ENCODE data around the gene BAZ2A.

- TF ChIP-seq EZH2 (IDR thresholded peaks at IDR 0.05; ENCODE audit: low read depth, unreplicated experiment): no peak
- peak; percentile 8 to 28; a peak in 1 of 4 replicates for TF ChIP-seq CTCF (conservative IDR thresholded peaks at IDR 0.05; ENCODE audit: low read depth in 2 of 2)
- no peak for TF ChIP-seq REST (IDR thresholded peaks at IDR 0.05; ENCODE audit: unreplicated experiment)
- no peak for TF ChIP-seq EZH2phosphoT487 (IDR thresholded peaks at IDR 0.05; ENCODE audit: unreplicated experiment)
- TF ChIP-seq, protein P1, sequence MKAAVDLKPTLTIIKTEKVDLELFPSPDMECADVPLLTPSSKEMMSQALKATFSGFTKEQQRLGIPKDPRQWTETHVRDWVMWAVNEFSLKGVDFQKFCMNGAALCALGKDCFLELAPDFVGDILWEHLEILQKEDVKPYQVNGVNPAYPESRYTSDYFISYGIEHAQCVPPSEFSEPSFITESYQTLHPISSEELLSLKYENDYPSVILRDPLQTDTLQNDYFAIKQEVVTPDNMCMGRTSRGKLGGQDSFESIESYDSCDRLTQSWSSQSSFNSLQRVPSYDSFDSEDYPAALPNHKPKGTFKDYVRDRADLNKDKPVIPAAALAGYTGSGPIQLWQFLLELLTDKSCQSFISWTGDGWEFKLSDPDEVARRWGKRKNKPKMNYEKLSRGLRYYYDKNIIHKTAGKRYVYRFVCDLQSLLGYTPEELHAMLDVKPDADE (IDR thresholded peaks at IDR 0.05): no peak
- TF ChIP-seq POLR2AphosphoS5 (IDR thresholded peaks at IDR 0.05; ENCODE audit: low read depth): no peak
- no peak for TF ChIP-seq JUNB (IDR thresholded peaks at IDR 0.05; ENCODE audit: unreplicated experiment)
- TF ChIP-seq CREB1 (CRISPR knock-in tag; IDR thresholded peaks at IDR 0.05; ENCODE audit: low read depth): no peak
- no peak for TF ChIP-seq NANOG (IDR thresholded peaks at IDR 0.05; ENCODE audit: borderline replicate concordance)
- no peak for TF ChIP-seq ZNF331 (CRISPR knock-in tag; IDR thresholded peaks at IDR 0.05; ENCODE audit: low read depth)
- TF ChIP-seq ZNF114 (CRISPR knock-in tag; IDR thresholded peaks at IDR 0.05): no peak
- no peak for TF ChIP-seq STAT1 (IDR thresholded peaks at IDR 0.05; ENCODE audit: unreplicated experiment)
- TF ChIP-seq, protein P2, sequence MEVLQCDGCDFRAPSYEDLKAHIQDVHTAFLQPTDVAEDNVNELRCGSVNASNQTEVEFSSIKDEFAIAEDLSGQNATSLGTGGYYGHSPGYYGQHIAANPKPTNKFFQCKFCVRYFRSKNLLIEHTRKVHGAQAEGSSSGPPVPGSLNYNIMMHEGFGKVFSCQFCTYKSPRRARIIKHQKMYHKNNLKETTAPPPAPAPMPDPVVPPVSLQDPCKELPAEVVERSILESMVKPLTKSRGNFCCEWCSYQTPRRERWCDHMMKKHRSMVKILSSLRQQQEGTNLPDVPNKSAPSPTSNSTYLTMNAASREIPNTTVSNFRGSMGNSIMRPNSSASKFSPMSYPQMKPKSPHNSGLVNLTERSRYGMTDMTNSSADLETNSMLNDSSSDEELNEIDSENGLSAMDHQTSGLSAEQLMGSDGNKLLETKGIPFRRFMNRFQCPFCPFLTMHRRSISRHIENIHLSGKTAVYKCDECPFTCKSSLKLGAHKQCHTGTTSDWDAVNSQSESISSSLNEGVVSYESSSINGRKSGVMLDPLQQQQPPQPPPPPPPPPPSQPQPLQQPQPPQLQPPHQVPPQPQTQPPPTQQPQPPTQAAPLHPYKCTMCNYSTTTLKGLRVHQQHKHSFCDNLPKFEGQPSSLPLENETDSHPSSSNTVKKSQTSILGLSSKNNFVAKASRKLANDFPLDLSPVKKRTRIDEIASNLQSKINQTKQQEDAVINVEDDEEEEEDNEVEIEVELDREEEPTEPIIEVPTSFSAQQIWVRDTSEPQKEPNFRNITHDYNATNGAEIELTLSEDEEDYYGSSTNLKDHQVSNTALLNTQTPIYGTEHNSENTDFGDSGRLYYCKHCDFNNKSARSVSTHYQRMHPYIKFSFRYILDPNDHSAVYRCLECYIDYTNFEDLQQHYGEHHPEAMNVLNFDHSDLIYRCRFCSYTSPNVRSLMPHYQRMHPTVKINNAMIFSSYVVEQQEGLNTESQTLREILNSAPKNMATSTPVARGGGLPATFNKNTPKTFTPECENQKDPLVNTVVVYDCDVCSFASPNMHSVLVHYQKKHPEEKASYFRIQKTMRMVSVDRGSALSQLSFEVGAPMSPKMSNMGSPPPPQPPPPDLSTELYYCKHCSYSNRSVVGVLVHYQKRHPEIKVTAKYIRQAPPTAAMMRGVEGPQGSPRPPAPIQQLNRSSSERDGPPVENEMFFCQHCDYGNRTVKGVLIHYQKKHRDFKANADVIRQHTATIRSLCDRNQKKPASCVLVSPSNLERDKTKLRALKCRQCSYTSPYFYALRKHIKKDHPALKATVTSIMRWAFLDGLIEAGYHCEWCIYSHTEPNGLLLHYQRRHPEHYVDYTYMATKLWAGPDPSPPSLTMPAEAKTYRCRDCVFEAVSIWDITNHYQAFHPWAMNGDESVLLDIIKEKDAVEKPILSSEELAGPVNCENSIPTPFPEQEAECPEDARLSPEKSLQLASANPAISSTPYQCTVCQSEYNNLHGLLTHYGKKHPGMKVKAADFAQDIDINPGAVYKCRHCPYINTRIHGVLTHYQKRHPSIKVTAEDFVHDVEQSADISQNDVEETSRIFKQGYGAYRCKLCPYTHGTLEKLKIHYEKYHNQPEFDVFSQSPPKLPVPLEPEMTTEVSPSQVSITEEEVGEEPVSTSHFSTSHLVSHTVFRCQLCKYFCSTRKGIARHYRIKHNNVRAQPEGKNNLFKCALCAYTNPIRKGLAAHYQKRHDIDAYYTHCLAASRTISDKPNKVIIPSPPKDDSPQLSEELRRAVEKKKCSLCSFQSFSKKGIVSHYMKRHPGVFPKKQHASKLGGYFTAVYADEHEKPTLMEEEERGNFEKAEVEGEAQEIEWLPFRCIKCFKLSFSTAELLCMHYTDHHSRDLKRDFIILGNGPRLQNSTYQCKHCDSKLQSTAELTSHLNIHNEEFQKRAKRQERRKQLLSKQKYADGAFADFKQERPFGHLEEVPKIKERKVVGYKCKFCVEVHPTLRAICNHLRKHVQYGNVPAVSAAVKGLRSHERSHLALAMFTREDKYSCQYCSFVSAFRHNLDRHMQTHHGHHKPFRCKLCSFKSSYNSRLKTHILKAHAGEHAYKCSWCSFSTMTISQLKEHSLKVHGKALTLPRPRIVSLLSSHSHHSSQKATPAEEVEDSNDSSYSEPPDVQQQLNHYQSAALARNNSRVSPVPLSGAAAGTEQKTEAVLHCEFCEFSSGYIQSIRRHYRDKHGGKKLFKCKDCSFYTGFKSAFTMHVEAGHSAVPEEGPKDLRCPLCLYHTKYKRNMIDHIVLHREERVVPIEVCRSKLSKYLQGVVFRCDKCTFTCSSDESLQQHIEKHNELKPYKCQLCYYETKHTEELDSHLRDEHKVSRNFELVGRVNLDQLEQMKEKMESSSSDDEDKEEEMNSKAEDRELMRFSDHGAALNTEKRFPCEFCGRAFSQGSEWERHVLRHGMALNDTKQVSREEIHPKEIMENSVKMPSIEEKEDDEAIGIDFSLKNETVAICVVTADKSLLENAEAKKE (CRISPR knock-in tag; IDR thresholded peaks at IDR 0.05): no peak
Measured at GRCh38 chr12:56591126-56591525, 39.0 kb downstream of the BAZ2A start.
